Mucosa of stomach (tissue), 1 donor: ENCODE results near the gene NPR3.

Source experiments
- H3K27me3 ChIP-seq: one replicate; pipeline ENCODE4 v1.7.0; 2013; ENCODE audit warnings: mild to moderate bottlenecking, low read length; ENCODE audit not compliant: control insufficient read depth, insufficient read depth
- H3K36me3 ChIP-seq: one replicate; pipeline ENCODE4 v1.7.0; 2013; ENCODE audit warnings: low read length; ENCODE audit not compliant: control insufficient read depth, insufficient read depth
- H3K4me1 ChIP-seq: one replicate; pipeline ENCODE4 v1.7.0; 2013; ENCODE audit warnings: mild to moderate bottlenecking, low read length; ENCODE audit not compliant: control insufficient read depth, insufficient read depth
- H3K4me3 ChIP-seq: one replicate; pipeline ENCODE4 v1.7.0; 2013; ENCODE audit warnings: low read length
- H3K9ac ChIP-seq: one replicate; pipeline ENCODE4 v1.7.0; 2013; ENCODE audit warnings: mild to moderate bottlenecking, low read length, moderate library complexity
- H3K9me3 ChIP-seq: one replicate; pipeline ENCODE4 v1.7.0; 2013; ENCODE audit warnings: mild to moderate bottlenecking, low read length, moderate library complexity; ENCODE audit not compliant: control insufficient read depth
- donor health status: Pancreatic carcinoma.

The NPR3 gene

DNA sequence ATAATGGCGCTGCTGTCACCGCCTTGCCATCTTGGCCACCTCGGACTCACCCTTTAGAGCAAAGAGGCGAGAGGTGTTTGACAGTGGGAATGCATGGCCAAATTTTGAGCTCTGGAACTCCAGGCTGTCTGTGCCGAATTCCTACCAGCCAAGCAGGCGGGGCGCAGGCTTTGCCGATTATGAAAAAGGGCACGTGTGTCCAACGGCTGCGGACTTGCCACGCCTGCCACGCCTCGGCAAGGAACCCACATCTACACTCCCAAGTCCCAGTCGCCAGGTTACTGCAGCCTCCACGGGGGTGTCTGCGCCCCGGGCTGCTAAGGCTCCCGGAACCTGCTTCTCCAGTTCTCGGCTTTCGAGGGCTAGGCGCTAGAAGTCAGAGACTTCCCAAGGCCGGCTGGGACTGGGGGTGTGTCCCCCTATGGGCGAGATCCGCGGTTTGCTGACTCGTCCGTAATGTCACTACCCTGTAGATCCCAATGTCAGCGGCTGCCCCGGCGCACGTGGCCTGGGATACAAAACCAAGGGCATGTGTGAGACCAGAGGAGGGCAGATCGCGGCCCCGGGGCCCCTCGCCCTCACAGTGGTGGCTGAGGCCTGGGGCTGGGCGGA, 2.8 kb downstream of the NPR3 start:
- no peak overlapping the region for H3K9ac ChIP-seq
- no peaks in the 10 kb centered on the region for H3K36me3 ChIP-seq
- H3K27me3 ChIP-seq: peaks cover 51% of the 10 kb centered on the region
- H3K9me3 ChIP-seq: no peaks in the 10 kb centered on the region
- no peak overlapping the region for H3K4me3 ChIP-seq
- peaks cover 4% of the 10 kb centered on the region for H3K4me1 ChIP-seq

DNA sequence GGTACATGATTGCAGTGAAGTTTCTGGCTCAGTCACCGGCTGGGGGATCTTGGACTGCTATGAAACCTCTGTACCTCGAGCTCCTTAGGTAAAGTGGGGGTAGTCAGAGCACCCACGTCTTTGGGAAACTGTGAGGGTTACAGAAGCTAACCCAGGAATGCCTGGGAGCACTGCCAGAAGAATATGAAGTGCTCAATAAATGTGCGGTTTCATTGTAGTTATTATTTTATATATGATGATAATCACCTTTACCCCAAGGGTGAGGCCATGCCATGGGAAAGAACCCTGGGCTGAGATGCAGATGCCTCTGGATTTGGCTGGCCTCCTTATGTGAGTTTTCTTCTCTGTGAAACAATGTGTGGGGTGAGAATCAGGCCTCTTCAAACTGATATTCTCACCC, 3.7 kb downstream of the NPR3 start:
- Histone ChIP-seq H3K9me3 (no peaks in the 10 kb centered on the region), H3K36me3 (no peaks in the 10 kb centered on the region), H3K27me3 (peaks cover 45% of the 10 kb centered on the region), H3K4me3 (no peak overlapping the region), H3K4me1 (peaks cover 4% of the 10 kb centered on the region), H3K9ac (no peak overlapping the region)

DNA sequence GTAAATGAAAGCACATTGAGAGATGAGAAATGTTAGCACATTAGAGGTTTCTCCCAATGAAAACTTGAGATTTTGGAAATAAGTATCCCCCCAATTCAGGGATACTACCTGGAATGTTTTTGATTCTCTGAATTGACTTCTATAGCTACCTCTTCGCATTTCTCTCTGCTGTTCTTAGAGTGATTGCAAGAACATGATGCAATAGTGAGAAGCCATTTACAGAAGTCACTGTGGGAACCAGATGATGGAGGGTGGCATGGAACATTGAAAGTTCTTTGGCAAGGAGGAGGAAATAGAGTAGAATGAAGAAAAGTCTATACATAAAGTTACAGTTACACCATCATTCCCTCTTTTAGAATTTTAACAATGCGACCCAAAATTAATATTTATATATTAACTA, 9.2 kb downstream of the NPR3 start:
- no peak overlapping the region for H3K4me3 ChIP-seq
- no peaks in the 10 kb centered on the region for H3K9me3 ChIP-seq
- no peak overlapping the region for H3K9ac ChIP-seq
- H3K36me3 ChIP-seq: no peaks in the 10 kb centered on the region
- no peaks in the 10 kb centered on the region for H3K4me1 ChIP-seq
- no peaks in the 10 kb centered on the region for H3K27me3 ChIP-seq

DNA sequence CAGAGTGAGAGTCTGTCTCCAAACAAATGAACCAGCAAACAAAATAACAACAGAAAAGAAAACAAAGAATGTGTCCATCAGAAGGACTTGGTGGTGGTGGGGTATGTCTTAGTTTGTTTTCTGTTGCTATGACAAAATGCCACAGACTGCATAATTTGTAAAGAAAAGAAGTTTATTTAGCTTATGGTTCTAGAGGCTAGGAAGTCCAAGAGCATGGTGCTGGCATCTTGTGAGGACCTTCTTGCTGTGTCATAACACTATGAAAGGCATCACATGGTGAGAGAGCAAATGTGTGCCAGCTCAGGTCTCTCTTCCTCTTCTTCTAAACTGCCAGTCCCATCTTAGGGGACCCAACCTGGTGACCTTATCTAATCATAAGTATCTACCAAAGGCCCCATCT, 10.5 kb downstream of the NPR3 start:
- Histone ChIP-seq H3K27me3 (no peaks in the 10 kb centered on the region), H3K4me3 (no peak overlapping the region), H3K4me1 (no peaks in the 10 kb centered on the region), H3K9ac (no peak overlapping the region), H3K9me3 (no peaks in the 10 kb centered on the region), H3K36me3 (no peaks in the 10 kb centered on the region)

DNA sequence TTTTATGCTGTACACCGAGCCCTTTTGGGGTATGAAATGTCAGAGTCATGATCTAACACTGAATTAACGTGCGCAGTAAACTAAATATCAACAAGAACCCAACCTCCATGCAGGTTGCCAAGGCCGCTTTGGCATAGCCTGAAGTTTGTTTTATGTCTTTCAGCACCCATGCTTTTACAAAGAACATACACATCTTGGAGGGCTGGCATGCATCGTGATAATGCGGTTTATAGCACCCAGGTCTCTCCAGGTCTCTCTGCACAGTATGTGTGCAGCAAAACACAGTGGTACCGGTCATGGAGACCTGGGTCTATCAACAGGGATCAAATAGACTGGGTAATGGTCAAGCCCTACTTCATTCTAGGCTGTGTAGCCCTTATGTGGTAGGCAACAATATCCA, 11.8 kb downstream of the NPR3 start:
- Histone ChIP-seq H3K4me3 (no peak overlapping the region), H3K9ac (no peak overlapping the region), H3K27me3 (no peaks in the 10 kb centered on the region), H3K4me1 (no peaks in the 10 kb centered on the region), H3K36me3 (no peaks in the 10 kb centered on the region), H3K9me3 (no peaks in the 10 kb centered on the region)

DNA sequence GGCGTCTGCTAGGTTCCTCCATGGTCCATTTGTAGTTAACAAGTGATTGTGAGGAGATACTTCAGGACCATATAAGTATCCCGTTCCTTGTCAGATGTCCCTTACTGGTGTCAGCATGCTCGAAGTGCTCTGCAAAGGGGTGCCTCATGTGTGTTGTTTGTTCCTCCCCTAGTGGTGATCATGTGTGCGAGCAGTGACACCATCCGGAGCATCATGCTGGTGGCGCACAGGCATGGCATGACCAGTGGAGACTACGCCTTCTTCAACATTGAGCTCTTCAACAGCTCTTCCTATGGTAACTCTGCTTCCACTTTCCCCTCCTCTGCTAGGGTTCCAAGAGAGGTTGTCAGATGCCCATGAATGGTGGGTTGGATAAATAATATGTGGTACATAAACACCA, 13.4 kb downstream of the NPR3 start:
- no peak overlapping the region for H3K9ac ChIP-seq
- no peaks in the 10 kb centered on the region for H3K9me3 ChIP-seq
- no peaks in the 10 kb centered on the region for H3K27me3 ChIP-seq
- no peak overlapping the region for H3K4me3 ChIP-seq
- H3K36me3 ChIP-seq: no peaks in the 10 kb centered on the region
- H3K4me1 ChIP-seq: no peaks in the 10 kb centered on the region

DNA sequence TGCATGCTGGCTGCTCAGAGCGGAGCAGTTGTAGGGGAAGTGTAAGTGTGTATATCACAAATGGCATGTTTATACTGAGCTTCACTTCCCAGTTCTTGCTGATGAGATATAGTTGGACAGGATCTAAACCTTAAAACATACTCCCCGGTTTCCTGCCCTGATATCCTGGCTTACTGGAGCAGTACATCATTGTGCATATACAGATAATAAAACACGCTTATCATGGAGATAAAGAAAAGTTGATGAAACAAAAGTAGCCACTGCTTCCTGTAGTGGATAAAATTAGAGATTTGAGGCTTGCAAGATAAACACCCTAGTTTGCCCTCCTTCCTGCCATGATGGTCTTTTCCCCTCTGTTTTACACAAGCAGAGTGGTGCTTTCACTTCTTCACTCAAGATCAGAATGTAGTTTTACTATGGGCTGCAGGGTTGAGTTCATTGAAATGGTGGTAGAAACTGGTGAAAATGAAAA, 15.0 kb downstream of the NPR3 start:
- Histone ChIP-seq H3K9me3 (no peaks in the 10 kb centered on the region), H3K9ac (no peak overlapping the region), H3K36me3 (no peaks in the 10 kb centered on the region)

DNA sequence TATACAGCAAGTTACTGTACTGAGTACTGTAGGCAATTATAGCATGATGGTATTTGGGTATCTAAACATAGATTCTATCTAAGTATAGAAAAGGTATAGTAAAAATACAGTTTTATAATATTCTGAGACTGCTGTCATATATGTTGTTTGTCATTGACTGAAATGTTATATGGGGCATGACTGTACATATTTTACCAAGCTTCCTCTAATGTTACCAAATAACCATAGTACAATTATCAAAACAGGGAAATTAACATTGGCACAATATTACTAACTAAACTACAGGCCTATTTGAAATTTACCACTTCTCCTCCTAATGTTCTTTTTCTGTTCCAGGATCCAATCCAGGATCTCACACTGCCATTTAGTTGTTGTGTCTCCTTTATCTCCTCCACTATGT, 18.5 kb downstream of the NPR3 start:
- H3K27me3 ChIP-seq: no peaks in the 10 kb centered on the region
- H3K9ac ChIP-seq: no peak overlapping the region
- no peaks in the 10 kb centered on the region for H3K36me3 ChIP-seq
- H3K4me1 ChIP-seq: no peaks in the 10 kb centered on the region
- no peak overlapping the region for H3K4me3 ChIP-seq
- H3K9me3 ChIP-seq: no peaks in the 10 kb centered on the region

More for the DNA sequence above, 15.0 kb downstream of the NPR3 start:
- Histone ChIP-seq H3K4me3 (no peak overlapping the region), H3K4me1 (no peaks in the 10 kb centered on the region), H3K27me3 (no peaks in the 10 kb centered on the region)

DNA sequence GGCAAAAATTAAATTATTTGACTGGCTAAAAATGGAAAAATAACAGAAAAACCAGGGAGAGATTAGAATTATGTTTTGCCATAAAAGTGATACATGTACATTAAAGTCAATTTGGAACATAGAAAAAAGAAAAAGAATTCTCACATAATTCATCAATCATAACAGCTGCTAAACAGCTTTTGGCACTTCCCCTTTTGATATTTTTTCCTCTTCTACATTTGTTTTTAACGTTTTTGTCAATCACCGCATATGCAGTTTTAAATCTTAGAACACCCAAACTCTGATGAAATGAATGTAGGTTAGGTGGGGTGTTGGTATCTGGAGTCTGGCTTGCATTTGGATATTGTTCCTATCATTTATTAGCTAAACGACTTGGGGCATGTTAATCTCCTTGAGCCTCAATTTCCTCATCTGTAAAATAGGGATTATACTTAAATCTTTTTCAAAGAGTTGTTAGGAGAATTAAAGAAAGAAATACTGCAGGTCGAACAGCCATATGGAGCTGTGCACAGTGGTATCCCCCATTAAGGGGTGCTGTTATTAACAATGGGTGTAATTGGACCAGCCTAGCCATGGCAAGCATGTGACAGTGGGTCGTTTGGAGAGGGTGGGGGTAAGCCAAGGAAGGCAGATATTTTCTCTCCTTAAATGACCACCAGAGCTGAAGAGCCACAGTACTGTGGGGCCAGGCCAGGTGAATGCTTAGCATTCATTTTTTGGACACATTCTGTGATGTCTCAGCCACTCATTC, 22.6 kb downstream of the NPR3 start:
- Histone ChIP-seq H3K9ac (no peak overlapping the region), H3K9me3 (no peaks in the 10 kb centered on the region), H3K4me1 (no peaks in the 10 kb centered on the region), H3K4me3 (no peak overlapping the region), H3K27me3 (no peaks in the 10 kb centered on the region), H3K36me3 (no peaks in the 10 kb centered on the region)

DNA sequence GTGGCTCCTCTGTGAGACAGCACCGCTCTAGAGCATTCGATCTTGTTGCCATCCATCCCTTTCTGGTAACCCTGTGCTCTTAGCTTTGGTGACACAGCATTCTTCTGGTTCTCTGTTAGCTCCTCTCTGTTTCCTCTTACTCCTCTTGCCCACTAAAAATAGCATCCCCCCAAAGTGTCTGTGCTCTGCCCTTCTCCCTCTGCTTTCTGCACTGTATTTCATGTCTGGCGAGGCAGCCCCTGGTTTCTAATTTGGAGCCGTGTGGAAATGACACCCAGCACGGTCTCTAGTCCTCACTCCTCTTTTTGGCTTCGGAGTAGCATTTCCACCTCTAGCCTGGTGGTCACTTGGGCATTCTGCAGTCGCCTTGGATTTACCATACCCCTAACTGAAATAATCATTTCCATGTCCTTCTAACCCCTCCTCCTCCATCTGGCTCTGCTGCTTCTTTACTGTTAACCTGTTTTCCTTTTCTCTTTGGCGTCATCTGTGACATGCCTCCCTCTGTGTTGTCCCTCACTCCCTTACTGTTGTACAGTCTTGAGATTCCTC, 23.8 kb downstream of the NPR3 start:
- H3K27me3 ChIP-seq: no peaks in the 10 kb centered on the region
- H3K36me3 ChIP-seq: no peaks in the 10 kb centered on the region
- H3K4me3 ChIP-seq: no peak overlapping the region
- H3K9ac ChIP-seq: no peak overlapping the region
- no peaks in the 10 kb centered on the region for H3K9me3 ChIP-seq
- H3K4me1 ChIP-seq: no peaks in the 10 kb centered on the region

DNA sequence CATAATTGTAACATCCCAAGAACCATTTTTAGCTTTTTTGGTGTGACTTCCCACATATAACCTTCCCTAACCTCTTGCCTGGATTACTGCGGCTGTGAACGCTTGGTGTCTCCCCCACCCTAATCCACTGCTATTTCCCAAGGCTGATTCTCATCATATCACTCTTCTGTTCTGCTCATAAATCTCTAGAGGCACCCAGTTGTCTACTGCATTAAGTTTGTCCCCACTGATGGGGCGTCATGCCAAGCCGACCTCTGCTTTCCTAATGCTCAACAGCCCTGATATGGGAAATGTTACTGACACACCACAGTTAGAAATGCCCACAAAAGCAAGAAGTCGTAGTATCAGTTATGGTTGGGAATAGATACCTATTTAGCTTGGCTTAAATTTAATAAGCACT, 24.4 kb downstream of the NPR3 start:
- H3K9ac ChIP-seq: no peak overlapping the region
- H3K27me3 ChIP-seq: no peaks in the 10 kb centered on the region
- no peaks in the 10 kb centered on the region for H3K9me3 ChIP-seq
- no peak overlapping the region for H3K4me3 ChIP-seq
- no peaks in the 10 kb centered on the region for H3K36me3 ChIP-seq
- H3K4me1 ChIP-seq: no peaks in the 10 kb centered on the region

DNA sequence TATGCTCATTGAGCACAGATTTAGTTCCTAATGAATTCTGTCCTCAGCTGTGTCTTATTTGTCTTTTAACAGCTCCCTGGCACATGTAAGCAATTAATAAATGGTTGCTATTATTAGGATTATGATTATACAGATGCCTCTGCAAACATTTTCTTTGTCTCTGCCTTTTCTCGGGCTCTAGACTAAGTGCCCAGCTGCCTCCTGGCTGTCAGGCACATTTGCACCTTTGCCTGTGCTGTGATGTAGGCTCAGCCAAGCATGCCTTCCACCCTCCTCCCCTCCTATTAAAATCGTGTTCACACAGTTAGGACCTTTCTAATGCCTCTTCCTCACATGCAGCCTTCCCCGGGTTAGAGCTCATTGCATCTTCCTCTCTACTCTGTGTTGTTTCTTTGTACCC, 25.7 kb downstream of the NPR3 start:
- Histone ChIP-seq H3K4me3 (no peak overlapping the region), H3K9ac (no peak overlapping the region), H3K9me3 (no peaks in the 10 kb centered on the region), H3K4me1 (no peaks in the 10 kb centered on the region), H3K36me3 (no peaks in the 10 kb centered on the region), H3K27me3 (no peaks in the 10 kb centered on the region)
